Mesenchymal stem cell (in vitro differentiated cells and primary cell): ENCODE measurements around the gene SLC9A9.

ENCODE experiments used
- DNase-seq: peaks from one replicate; pipeline ENCODE4 v3.0.0-alpha.2; 2013
- H2AFZ ChIP-seq: one replicate; pipeline ENCODE4 v1.6.1; 2013; ENCODE audit warnings: low read depth, mild to moderate bottlenecking, control low read depth, inconsistent platforms, low read length, moderate library complexity
- H2AK5ac ChIP-seq: 2 replicates; pipeline ENCODE4 v1.6.1; 2013; ENCODE audit warnings: low read length, moderate library complexity, mild to moderate bottlenecking, inconsistent platforms; ENCODE audit not compliant: severe bottlenecking
- H2BK120ac ChIP-seq: one replicate; pipeline ENCODE4 v1.6.1; 2013; ENCODE audit warnings: low read depth, mild to moderate bottlenecking, inconsistent platforms, low read length, moderate library complexity
- H2BK12ac ChIP-seq, 2 experiments: one replicate each; pipeline ENCODE4 v1.6.1; 2013; ENCODE audit warnings: inconsistent platforms in 2 of 2, low read length in 2 of 2, mild to moderate bottlenecking in 2 of 2, moderate library complexity in 2 of 2, control low read depth in 1 of 2
- H2BK15ac ChIP-seq: one replicate; pipeline ENCODE4 v1.6.1; 2013; ENCODE audit warnings: mild to moderate bottlenecking, low read depth, inconsistent platforms; ENCODE audit not compliant: poor library complexity, severe bottlenecking
- H2BK5ac ChIP-seq: 2 replicates; pipeline ENCODE4 v1.6.1; 2013; ENCODE audit warnings: low read depth, mild to moderate bottlenecking, low read length, control low read depth, inconsistent platforms; ENCODE audit not compliant: poor library complexity, severe bottlenecking
- H3K14ac ChIP-seq, 2 experiments: one replicate each; pipeline ENCODE4 v1.6.1; 2013; ENCODE audit warnings: inconsistent platforms in 2 of 2, low read length in 2 of 2, control low read depth in 1 of 2, mild to moderate bottlenecking in 1 of 2, moderate library complexity in 1 of 2
- H3K18ac ChIP-seq, 2 experiments: one replicate each; pipeline ENCODE4 v1.6.1; 2013; ENCODE audit warnings: inconsistent platforms in 2 of 2, low read length in 2 of 2, control low read depth in 1 of 2, low read depth in 1 of 2, mild to moderate bottlenecking in 1 of 2
- H3K23ac ChIP-seq, 2 experiments: one replicate each; pipeline ENCODE4 v1.6.1; 2013; ENCODE audit warnings: inconsistent platforms in 2 of 2, low read length in 2 of 2, mild to moderate bottlenecking in 2 of 2, moderate library complexity in 2 of 2, control low read depth in 1 of 2
- H3K27ac ChIP-seq: 2 replicates; pipeline ENCODE4 v1.5.1; 2013; ENCODE audit warnings: mild to moderate bottlenecking, moderate library complexity, low read length, control low read depth, inconsistent platforms; ENCODE audit not compliant: poor library complexity, severe bottlenecking
- H3K27me3 ChIP-seq, 2 experiments: 2 replicates each; pipeline versions ENCODE4 v1.6.1 to v1.7.0; 2013; ENCODE audit warnings: low read length in 2 of 2, mild to moderate bottlenecking in 2 of 2, moderate library complexity in 2 of 2, control low read depth in 1 of 2, inconsistent platforms in 1 of 2; ENCODE audit not compliant: control insufficient read depth in 1 of 2, insufficient read depth in 1 of 2
- H3K36me3 ChIP-seq, 2 experiments: 2 replicates each; pipeline versions ENCODE4 v1.6.1 to v1.7.0; 2013; ENCODE audit warnings: low read length in 2 of 2, control low read depth in 1 of 2, inconsistent platforms in 1 of 2, low read depth in 1 of 2, mild to moderate bottlenecking in 1 of 2; ENCODE audit not compliant: insufficient read depth in 2 of 2, control insufficient read depth in 1 of 2
- H3K4ac ChIP-seq, 2 experiments: one replicate each; pipeline ENCODE4 v1.6.1; 2013; ENCODE audit warnings: inconsistent platforms in 2 of 2, low read length in 2 of 2, mild to moderate bottlenecking in 2 of 2, moderate library complexity in 2 of 2, control low read depth in 1 of 2, low read depth in 1 of 2
- H3K4me1 ChIP-seq: 2 replicates; pipeline ENCODE4 v1.6.1; 2013; ENCODE audit warnings: low read depth, low read length, control low read depth; ENCODE audit not compliant: control insufficient read depth, insufficient read depth
- H3K4me2 ChIP-seq: 2 replicates; pipeline ENCODE4 v1.6.1; 2013; ENCODE audit warnings: low read length, mild to moderate bottlenecking, inconsistent platforms; ENCODE audit not compliant: poor library complexity, severe bottlenecking
- H3K4me3 ChIP-seq, 2 experiments: 2 replicates each; pipeline versions ENCODE4 v1.5.1 to v1.7.0; 2013; ENCODE audit warnings: low read length in 2 of 2, mild to moderate bottlenecking in 2 of 2, control low read depth in 1 of 2, low read depth in 1 of 2; ENCODE audit not compliant: insufficient read depth in 1 of 2
- H3K79me1 ChIP-seq: replicated peaks from 2 replicates; pipeline ENCODE4 v1.6.1; 2013; ENCODE audit warnings: mild to moderate bottlenecking, control low read depth, low read length, inconsistent platforms; ENCODE audit not compliant: poor library complexity, severe bottlenecking
- H3K9ac ChIP-seq: 2 replicates; pipeline ENCODE4 v1.7.0; 2013; ENCODE audit warnings: mild to moderate bottlenecking, low read length, moderate library complexity
- H3K9me3 ChIP-seq: 2 replicates; pipeline ENCODE4 v1.7.0; 2013; ENCODE audit warnings: mild to moderate bottlenecking, low read length; ENCODE audit not compliant: control insufficient read depth
- H4K8ac ChIP-seq: one replicate; pipeline ENCODE4 v1.6.1; 2013; ENCODE audit warnings: inconsistent platforms, mild to moderate bottlenecking, low read length, moderate library complexity
- H4K91ac ChIP-seq: one replicate; pipeline ENCODE4 v1.6.1; 2013; ENCODE audit warnings: mild to moderate bottlenecking, low read length, inconsistent platforms
- WGBS: methylation state at CpG from one replicate; pipeline ENCODE4 v1.1.7; 2013; ENCODE audit warnings: mixed read lengths; 5-methylcytosine and 5-hydroxymethylcytosine counted together

The SLC9A9 gene

GRCh38 chr3:143753006-143753405, 95.3 kb downstream of the SLC9A9 start:
- no peaks in the 10 kb centered on the region for H3K27me3 ChIP-seq
- H2AK5ac ChIP-seq: no peak overlapping the region
- no peak overlapping the region for H3K4me2 ChIP-seq
- H3K4me1 ChIP-seq: no peaks in the 10 kb centered on the region
- H3K9me3 ChIP-seq: no peaks in the 10 kb centered on the region
- no peak overlapping the region for H3K18ac ChIP-seq
- no peak overlapping the region for H2BK12ac ChIP-seq
- H3K4ac ChIP-seq: no peak overlapping the region
- no peaks in the 10 kb centered on the region for H3K36me3 ChIP-seq
- H2AFZ ChIP-seq: no peak overlapping the region
- H2BK5ac ChIP-seq: no peak overlapping the region
- H2BK120ac ChIP-seq: no peak overlapping the region
- H3K14ac ChIP-seq: no peak overlapping the region
- H3K79me1 ChIP-seq: no peaks in the 10 kb centered on the region
- H2BK15ac ChIP-seq: no peak overlapping the region
- H3K23ac ChIP-seq: no peak overlapping the region
- H3K27ac ChIP-seq: no peak overlapping the region
- no peak overlapping the region for H3K4me3 ChIP-seq
- no peak for DNase-seq
- no peak overlapping the region for H4K91ac ChIP-seq
- no peak overlapping the region for H3K9ac ChIP-seq
- H4K8ac ChIP-seq: no peak overlapping the region
- 100% methylated on average over 1 of the region's 1 CpG for WGBS

- Histone ChIP-seq H3K9ac (no peak overlapping the region), H3K27me3 (no peaks in the 10 kb centered on the region), H3K79me1 (no peaks in the 10 kb centered on the region), H3K27ac (no peak overlapping the region), H4K91ac (no peak overlapping the region), H2BK120ac (no peak overlapping the region), H3K9me3 (no peaks in the 10 kb centered on the region), H2AFZ (no peak overlapping the region), H3K4me1 (no peaks in the 10 kb centered on the region), H3K36me3 (no peaks in the 10 kb centered on the region), H2BK5ac (no peak overlapping the region), H4K8ac (no peak overlapping the region), H3K18ac (no peak overlapping the region), H3K4me3 (no peak overlapping the region), H2BK15ac (no peak overlapping the region), H3K23ac (no peak overlapping the region), H2AK5ac (no peak overlapping the region), H3K14ac (no peak overlapping the region), H2BK12ac (no peak overlapping the region), H3K4me2 (no peak overlapping the region), H3K4ac (no peak overlapping the region)
- 91% methylated on average over 3 of the region's 4 CpGs for WGBS
- DNase-seq: no peak
These were observed 96.6 kb downstream of the SLC9A9 start for GRCh38 chr3:143751643-143752178.

GRCh38 chr3:143750841-143751240, 97.4 kb downstream of the SLC9A9 start:
- WGBS: 85% methylated on average over 2 of the region's 2 CpGs
- no peak overlapping the region for H3K14ac ChIP-seq
- H3K9ac ChIP-seq: no peak overlapping the region
- no peak for DNase-seq
- H3K18ac ChIP-seq: no peak overlapping the region
- H2BK15ac ChIP-seq: no peak overlapping the region
- H3K4ac ChIP-seq: no peak overlapping the region
- no peaks in the 10 kb centered on the region for H3K27me3 ChIP-seq
- no peak overlapping the region for H3K4me3 ChIP-seq
- H2AFZ ChIP-seq: no peak overlapping the region
- H3K27ac ChIP-seq: no peak overlapping the region
- no peak overlapping the region for H2BK120ac ChIP-seq
- H3K4me1 ChIP-seq: no peaks in the 10 kb centered on the region
- no peak overlapping the region for H2BK12ac ChIP-seq
- no peaks in the 10 kb centered on the region for H3K36me3 ChIP-seq
- H3K9me3 ChIP-seq: no peaks in the 10 kb centered on the region
- H2BK5ac ChIP-seq: no peak overlapping the region
- no peak overlapping the region for H3K23ac ChIP-seq
- no peak overlapping the region for H4K8ac ChIP-seq
- no peak overlapping the region for H3K4me2 ChIP-seq
- H4K91ac ChIP-seq: no peak overlapping the region
- H3K79me1 ChIP-seq: no peaks in the 10 kb centered on the region
- H2AK5ac ChIP-seq: no peak overlapping the region

GRCh38 chr3:143749926-143750325, 98.3 kb downstream of the SLC9A9 start:
- Histone ChIP-seq H2BK120ac (no peak overlapping the region), H2AFZ (no peak overlapping the region), H3K36me3 (no peaks in the 10 kb centered on the region), H3K4ac (no peak overlapping the region), H3K4me2 (no peak overlapping the region), H3K4me3 (no peak overlapping the region), H2BK5ac (no peak overlapping the region), H3K23ac (no peak overlapping the region), H3K27me3 (no peaks in the 10 kb centered on the region), H4K8ac (no peak overlapping the region), H2BK15ac (no peak overlapping the region), H3K4me1 (no peaks in the 10 kb centered on the region), H4K91ac (no peak overlapping the region), H2BK12ac (no peak overlapping the region), H3K9ac (no peak overlapping the region), H3K27ac (no peak overlapping the region), H3K79me1 (no peaks in the 10 kb centered on the region), H2AK5ac (no peak overlapping the region), H3K9me3 (no peaks in the 10 kb centered on the region), H3K18ac (no peak overlapping the region), H3K14ac (no peak overlapping the region)
- DNase-seq: no peak
- WGBS: 100% methylated on average over 2 of the region's 5 CpGs
